Muscle layer of duodenum (tissue), 2 donors: ENCODE data around the gene CBFB.

Source experiments
- H3K27ac ChIP-seq: one replicate; pipeline ENCODE4 v1.7.0; 2013; ENCODE audit warnings: mild to moderate bottlenecking, low read length
- H3K27me3 ChIP-seq: one replicate; pipeline ENCODE4 v1.7.0; 2013; ENCODE audit warnings: low read depth, mild to moderate bottlenecking, control low read depth, low read length
- H3K36me3 ChIP-seq, 2 donors: one replicate each; pipeline ENCODE4 v1.7.0; 2013; ENCODE audit warnings: low read length in 2 of 2, control low read depth in 1 of 2, mild to moderate bottlenecking in 1 of 2; ENCODE audit not compliant: insufficient read depth in 2 of 2, control insufficient read depth in 1 of 2
- H3K4me1 ChIP-seq, 2 donors: one replicate each; pipeline ENCODE4 v1.7.0; 2013; ENCODE audit warnings: low read length in 2 of 2, mild to moderate bottlenecking in 2 of 2, control low read depth in 1 of 2, moderate library complexity in 1 of 2; ENCODE audit not compliant: insufficient read depth in 2 of 2, control insufficient read depth in 1 of 2
- H3K4me3 ChIP-seq, 2 donors: one replicate each; pipeline ENCODE4 v1.7.0; 2013; ENCODE audit warnings: low read length in 2 of 2, low read depth in 1 of 2, mild to moderate bottlenecking in 1 of 2
- H3K9me3 ChIP-seq, 2 donors: one replicate each; pipeline ENCODE4 v1.7.0; 2013; ENCODE audit warnings: low read length in 2 of 2, control low read depth in 1 of 2, mild to moderate bottlenecking in 1 of 2; ENCODE audit not compliant: control insufficient read depth in 1 of 2
- donor health status: healthy.

CBFB gene

DNA sequence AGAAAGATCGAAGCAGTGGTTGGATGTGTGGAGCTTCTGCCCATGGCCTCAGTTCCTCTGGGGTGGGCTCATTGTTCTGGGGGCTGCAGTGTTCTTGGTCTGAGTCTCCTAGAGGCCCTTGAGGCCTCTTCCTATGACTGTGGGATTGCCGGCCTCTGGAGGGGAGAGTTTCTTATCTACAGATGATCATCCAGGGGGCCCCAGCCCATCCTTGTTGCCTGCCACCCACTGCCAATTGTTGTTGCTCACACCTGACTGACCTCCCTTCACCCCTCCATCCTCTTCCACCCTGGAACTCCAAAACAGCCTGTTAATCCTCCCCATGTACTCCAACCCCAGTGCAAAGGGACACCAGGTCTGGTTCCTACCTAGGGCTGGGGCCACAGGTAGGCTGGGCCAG lies 116.0 kb downstream of the CBFB start:
- Histone ChIP-seq H3K27me3 (no peaks in the 10 kb centered on the region), H3K36me3 (peaks cover 72 to 88% of the 10 kb centered on the region in 2 donors), H3K27ac (no peak overlapping the region), H3K9me3 (no peaks in the 10 kb centered on the region), H3K4me3 (no peak overlapping the region), H3K4me1 (peaks cover 0 to 2% of the 10 kb centered on the region in 2 donors)

DNA sequence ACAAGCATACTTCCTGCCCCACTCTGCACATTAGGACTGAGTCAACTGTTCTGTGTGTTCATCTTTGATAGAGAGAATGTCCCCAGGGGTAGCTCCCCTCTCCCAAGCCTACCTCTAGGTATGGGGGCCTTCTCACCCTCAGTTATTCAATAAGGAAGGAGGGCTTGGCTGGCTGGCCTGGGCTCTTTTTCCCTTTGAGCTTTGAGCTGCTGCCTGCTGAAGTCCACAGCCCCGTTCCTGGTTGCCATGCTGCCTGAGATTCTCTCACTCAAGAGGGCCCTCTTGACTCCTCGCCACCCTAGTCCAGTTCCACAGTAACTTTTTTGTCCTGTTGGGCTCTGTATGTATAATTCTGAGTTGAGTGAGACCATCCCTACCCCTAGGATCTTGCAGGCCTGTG lies 116.8 kb downstream of the CBFB start:
- H3K27ac ChIP-seq = no peak overlapping the region
- no peaks in the 10 kb centered on the region for H3K9me3 ChIP-seq
- peaks cover 0 to 10% of the 10 kb centered on the region in 2 donors for H3K4me1 ChIP-seq
- H3K36me3 ChIP-seq = peaks cover 64 to 79% of the 10 kb centered on the region in 2 donors
- H3K27me3 ChIP-seq = no peaks in the 10 kb centered on the region
- H3K4me3 ChIP-seq = no peak overlapping the region

DNA sequence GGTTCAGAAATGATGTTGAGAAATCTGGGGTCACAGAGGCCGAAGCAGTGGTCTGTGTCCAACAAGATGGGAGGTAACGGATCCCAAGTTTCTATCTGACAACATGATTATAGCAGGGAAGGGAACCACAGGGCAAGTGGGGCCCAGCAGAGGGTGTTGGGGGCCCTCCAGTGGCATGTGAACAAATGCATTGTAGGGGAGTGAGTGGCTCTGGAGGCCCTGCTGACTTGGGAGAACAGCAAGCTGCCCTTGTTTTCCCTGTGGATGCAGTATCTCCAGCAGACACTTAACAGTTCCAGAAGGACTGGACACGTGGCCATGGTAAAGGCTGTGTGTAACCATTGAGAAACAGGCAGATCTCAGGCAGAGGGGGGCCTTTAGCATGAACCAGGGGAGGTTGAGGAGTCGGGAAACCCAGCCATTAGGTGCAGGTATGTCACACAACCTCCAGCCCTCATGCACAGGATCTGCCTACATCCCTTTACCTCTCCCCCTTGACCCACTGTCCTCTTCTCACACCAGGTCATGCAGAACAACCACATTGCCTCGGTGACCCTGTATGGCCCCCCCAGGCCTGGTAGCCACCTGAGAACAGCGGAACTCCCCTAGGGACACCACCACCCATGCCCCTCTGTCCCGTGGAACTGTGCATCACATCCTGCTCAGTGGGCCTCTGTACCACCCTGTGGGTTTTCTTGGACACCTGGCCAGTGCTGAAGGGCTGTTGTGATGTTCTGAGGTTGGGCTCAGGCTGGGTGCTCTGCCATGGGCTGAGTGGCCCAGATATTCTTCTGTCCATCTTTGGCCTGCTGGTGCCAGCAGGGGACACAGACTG lies 117.8 kb downstream of the CBFB start:
- H3K4me3 ChIP-seq = no peak overlapping the region
- H3K27ac ChIP-seq = no peak overlapping the region
- no peaks in the 10 kb centered on the region for H3K9me3 ChIP-seq
- H3K27me3 ChIP-seq = no peaks in the 10 kb centered on the region
- H3K4me1 ChIP-seq = peaks cover 0 to 17% of the 10 kb centered on the region in 2 donors
- H3K36me3 ChIP-seq = peaks cover 55 to 70% of the 10 kb centered on the region in 2 donors

DNA sequence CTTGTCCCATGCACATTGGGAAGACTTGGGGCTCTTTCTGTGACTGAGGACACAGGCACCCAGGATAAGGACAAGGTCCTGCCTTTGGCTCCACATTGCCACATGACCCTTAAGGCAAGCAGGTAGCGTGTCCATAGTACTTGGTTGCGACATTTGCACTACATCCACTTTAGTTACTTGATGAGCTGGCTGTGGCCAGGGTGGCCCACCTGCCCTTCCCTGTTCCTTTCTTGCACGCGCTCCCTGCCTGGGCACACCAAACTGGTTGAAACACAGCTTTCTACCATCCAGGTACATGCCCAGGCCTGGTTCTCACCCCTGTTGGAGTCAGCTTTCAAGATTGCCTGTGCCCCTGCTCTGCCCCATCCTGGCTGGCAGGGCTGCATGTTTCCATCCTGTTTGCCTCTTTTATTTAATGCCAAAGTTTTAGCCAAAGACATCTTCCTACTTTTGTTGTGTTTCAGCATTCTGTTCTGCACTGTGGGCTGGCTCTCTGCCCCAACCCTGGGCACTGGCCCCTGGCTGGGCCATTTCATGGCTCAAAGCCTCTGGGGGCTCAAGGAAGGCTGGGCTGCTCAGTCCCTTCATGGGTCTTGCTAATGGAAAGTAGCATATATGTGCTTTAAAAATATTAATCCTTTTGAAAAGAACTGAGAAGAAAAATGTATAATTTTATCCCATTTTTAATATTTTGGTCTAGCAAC lies 118.6 kb downstream of the CBFB start:
- Histone ChIP-seq H3K4me3 (no peak overlapping the region), H3K36me3 (peaks cover 48 to 61% of the 10 kb centered on the region in 2 donors), H3K27ac (no peak overlapping the region)

DNA sequence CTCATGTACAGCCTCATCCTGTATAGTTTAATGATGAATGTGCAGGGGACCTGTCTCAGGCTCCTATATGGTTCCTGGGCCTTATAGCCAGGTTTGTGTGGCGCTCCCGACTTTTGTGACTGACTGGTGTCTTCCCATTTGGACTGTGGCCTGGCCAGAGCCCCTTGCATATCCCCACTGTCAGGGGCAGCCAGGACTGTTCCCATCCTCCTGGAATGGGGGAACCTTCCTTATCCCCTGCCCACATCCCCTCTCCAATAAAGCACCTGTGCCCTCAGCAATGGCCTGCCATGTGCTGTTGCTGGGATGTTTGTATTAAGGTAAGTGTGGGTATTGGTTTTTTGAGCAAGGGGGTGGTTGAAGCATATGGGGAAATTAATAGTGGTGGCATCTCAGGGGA lies 119.3 kb downstream of the CBFB start:
- no peaks in the 10 kb centered on the region for H3K9me3 ChIP-seq
- peaks cover 0 to 17% of the 10 kb centered on the region in 2 donors for H3K4me1 ChIP-seq
- H3K4me3 ChIP-seq = no peak overlapping the region
- no peaks in the 10 kb centered on the region for H3K27me3 ChIP-seq
- H3K36me3 ChIP-seq = peaks cover 44 to 56% of the 10 kb centered on the region in 2 donors
- H3K27ac ChIP-seq = no peak overlapping the region

More for the DNA sequence above, 118.6 kb downstream of the CBFB start:
- Histone ChIP-seq H3K4me1 (peaks cover 0 to 17% of the 10 kb centered on the region in 2 donors), H3K9me3 (no peaks in the 10 kb centered on the region), H3K27me3 (no peaks in the 10 kb centered on the region)

DNA sequence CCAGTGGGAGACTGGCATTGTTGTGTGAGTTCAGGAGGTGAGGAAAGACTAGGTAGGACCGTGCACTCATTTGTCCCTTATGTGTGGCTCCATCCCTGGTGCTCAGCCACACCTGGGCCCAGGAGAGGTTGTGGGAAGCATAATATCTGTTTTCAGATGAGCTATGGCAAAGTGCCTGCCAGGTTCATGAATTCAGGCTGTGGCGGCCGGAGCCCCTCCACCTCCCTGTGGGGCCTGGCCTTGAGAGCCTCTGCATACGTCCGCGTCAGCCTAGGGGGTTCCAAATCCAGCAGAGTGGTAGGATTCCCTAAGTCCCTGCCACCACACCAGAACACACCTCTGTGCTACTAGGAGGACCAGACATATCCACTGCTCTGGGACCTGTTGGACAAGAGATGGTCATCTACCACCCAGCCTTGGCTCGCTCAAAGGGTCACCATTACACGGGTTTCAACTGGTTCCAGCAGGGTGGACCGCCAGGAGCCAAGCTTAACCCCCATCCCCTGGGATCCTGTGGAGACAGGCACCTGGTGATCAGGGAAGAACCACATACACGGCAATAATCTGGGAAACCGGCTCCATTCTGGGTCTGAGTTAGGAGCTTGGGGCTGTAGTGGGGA lies 119.8 kb downstream of the CBFB start:
- Histone ChIP-seq H3K36me3 (peaks cover 40 to 52% of the 10 kb centered on the region in 2 donors), H3K9me3 (no peaks in the 10 kb centered on the region), H3K4me1 (peaks cover 0 to 17% of the 10 kb centered on the region in 2 donors), H3K27me3 (no peaks in the 10 kb centered on the region), H3K4me3 (no peak overlapping the region), H3K27ac (no peak overlapping the region)

DNA sequence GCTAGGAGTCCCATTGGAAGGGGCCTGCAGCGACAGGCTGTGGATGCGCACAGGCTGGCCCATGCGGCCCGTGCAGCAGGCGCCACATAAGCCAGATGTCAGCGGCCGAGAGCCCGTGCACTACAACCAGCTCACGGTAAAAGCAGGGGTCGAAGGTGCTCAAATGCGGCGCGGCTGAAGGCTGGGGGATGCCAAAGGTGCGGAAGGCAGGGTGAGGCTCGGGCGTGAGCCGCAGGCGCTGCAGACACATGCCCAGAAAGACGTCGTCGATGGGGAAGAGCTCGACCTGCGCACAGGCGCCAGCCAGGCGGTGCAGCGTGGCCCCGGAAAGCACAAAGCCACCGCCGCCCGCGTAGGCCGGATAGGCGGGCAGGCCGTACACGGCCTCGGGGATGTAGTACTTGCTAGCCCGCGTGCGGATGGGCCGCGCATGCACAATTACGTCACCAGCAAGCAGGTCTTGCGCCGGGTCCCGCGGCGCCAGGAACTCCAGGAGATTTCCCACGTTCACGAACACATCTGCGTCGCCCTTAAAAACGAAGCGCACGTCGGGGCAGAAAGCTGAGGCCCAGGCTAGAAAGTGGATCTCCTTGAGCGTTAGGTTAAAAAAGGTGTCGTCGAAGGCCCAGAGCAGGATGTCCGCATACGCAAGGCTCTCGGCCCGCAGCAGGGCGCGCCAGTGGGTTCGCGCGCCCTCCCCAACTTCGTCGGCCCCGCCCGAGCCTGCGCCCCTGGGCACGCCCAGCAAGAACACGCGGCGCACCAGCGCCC lies 120.5 kb downstream of the CBFB start:
- no peaks in the 10 kb centered on the region for H3K9me3 ChIP-seq
- no peak overlapping the region for H3K4me3 ChIP-seq
- no peak overlapping the region for H3K27ac ChIP-seq
- peaks cover 0 to 18% of the 10 kb centered on the region in 2 donors for H3K4me1 ChIP-seq
- H3K27me3 ChIP-seq = no peaks in the 10 kb centered on the region
- peaks cover 34 to 46% of the 10 kb centered on the region in 2 donors for H3K36me3 ChIP-seq

DNA sequence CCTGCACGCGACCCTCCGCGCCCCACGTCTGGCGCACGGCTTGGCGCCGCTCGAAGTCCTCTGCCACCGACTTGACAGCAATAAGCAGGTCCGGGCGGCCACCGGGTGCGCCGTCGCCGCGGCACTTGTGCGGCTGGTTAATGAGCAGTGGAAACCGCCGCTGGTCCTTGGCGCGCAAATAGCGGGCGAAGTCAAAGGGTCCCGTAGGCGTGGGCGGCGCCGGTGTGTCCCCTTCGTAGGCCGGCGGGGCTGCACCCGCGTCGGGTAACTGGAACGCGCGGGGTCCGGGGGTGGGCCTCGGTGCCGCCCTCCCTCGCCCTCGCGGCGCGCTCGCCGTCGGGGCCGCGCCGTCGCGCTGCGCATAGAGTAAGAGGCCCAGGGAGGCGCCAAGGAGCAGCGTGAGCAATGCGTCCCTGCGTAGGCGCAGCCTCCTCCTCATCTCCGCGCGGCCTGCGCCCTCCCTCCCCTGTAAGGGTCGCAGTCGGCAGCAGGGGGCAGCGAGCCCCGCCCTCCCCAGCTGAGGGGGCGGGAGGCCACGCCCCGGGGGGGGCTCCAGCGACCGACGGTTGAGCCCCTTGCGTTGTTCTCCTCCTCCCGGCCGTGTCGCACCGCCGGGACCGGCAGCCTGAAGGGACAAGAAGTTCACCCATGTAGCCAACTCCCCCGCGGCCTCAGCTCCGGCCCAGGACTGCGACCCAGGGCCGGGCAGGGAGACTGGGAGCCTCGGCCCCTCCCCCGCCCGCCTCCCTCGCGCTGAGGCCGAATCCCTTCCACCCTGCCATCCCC lies 121.3 kb downstream of the CBFB start:
- H3K4me1 ChIP-seq = peaks cover 0 to 25% of the 10 kb centered on the region in 2 donors
- H3K36me3 ChIP-seq = peaks cover 26 to 38% of the 10 kb centered on the region in 2 donors
- H3K4me3 ChIP-seq = peak overlapping the region; percentile 61 to 82
- no peaks in the 10 kb centered on the region for H3K27me3 ChIP-seq
- no peak overlapping the region for H3K27ac ChIP-seq
- no peaks in the 10 kb centered on the region for H3K9me3 ChIP-seq
